COR-L47 (cell line): ENCODE data around the gene SEPSECS.

Experiments
- DNase-seq: peaks from one replicate; lab custom pipeline; 2025; lab: John Stamatoyannopoulos, UW

The SEPSECS gene

DNA sequence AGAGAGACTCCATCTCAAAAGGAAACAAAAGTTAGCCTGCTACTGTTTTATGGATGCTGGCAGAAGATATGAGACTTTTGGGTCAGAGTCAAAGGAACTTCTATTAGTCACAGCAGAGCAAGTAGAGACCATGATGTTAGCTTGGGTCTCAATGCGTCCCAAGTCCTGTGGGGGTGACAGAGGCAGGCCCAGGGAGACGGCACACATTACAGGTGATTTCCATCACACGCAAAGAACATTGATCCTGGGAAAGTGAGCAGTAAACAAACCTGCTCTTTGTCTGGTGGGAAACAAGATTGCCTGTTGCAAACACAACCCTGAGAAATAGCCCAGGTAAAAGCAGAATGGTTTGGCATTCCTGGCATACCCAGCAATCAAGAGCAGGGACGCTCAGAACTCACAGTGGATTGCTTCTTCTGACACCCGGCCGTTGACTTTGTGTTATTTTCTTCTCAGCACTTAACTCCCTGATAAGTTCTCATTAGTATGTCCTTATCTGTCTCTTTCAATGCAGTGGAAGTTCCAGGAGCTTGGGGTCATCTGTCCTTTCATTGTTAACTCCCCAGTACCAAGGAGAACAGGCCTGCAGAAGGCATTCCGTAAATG is 78.3 kb downstream of the SEPSECS start:
- no peak for DNase-seq

DNA sequence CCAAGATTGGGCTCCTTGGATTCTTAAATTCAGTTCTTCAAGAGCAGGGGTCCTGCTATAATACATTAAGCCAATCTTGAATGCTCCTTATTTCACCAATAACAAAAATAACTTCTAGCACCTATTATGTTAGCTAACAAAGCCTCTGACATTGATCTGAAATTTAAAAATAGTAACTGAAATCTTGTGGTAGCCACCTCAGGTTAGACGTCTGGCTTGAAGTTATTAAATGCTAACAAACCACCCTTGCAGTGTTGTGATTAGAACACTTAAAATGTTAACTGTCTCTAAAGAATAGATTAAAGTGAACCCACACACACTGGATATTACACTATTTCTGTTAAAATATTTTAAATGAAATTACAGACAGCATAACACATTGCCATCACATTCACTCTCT is 79.7 kb downstream of the SEPSECS start:
- no peak for DNase-seq

DNA sequence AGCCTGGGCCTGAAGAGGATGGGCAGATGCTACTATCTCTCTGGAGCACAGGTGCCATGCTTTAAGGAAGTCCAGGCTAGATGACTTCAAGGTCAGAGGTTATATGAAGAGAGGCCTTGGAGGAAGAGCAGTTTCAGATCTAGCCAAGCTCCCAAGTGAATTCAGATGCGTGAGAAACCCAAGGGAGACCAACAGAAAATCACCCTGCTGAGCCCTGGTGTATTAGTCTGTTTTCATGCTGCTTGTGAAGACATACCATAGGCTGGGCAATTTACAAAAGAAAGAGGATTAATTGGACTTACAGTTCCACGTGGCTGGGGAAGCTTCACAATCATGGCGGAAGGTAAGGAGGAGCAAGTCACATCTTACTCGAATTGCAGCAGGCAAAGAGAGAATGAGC is 81.7 kb downstream of the SEPSECS start:
- no peak for DNase-seq

DNA sequence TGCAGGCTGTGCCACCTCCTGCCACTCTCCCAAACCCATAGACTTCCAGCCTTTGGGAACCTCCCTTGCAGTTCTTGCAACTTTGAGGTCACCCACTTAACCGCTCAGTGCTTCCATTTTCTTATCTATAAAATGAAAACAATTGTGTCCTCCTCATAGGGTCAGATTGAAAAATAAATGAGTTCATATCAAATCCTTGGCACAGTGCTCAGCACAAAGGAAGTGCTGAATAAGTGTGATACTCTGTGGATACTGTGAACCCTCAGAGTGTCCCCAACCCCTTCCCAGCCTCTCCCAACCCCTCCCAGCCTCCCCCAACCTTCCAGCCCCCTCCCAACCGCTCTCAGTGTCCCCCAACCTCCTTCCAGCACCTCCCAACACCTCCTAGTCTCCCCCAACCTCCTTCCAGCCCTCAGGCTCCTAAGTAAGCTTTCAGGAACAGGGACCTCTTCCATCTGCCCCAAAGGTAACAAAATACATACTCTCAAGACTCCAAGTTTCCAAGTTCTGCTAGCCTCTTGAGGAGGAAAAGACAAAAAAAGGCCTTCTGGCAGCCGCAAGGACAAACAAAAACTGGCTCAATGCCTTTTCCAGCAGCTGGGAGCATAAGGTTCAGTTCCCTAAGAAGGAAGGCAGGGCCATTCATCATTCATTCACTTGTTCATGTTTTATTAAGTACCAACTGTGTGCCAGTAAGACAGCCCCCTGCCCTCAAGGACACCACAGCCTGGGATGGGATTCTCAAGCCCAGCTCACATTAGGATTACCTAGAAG is 83.4 kb downstream of the SEPSECS start:
- DNase-seq: no peak

DNA sequence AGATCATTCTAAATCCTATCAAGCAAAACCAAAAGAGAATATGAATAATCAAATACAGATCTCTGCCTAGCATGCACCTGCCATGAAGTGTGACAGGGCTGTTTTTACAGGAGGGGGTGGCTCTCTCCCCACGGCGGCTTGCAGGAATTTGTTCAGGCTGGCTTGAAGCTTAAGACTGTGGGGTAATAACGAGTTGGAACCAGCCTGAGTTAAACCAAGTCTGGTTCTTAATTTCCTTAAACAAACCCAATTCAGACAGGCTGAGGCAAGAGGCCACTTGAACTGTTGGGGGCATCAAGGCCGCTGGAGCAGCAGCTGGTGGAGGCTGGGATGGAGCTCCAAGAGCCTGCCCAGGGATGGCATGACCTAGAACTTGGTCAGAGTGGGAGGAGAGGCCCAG is 84.4 kb downstream of the SEPSECS start:
- DNase-seq: no peak

DNA sequence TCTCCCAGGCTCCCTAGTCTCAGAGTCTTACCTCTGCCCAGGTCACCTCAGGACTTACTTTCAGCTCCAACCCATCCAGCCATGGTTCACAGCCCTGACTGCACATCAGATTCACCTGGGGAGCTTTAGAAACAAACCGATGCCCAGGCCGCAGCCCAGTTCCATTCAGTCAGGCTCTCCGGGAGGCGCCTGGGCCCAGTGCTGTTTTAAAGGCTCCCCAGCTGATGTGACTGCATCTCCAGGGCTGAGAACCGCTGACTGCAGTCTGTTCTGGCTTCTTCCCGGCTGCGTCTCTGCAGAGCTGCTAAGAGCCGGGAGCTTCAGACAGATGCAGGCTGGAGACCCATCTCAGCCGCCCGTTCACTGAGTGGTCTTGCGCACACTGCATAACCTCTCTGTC is 85.1 kb downstream of the SEPSECS start:
- no peak for DNase-seq

DNA sequence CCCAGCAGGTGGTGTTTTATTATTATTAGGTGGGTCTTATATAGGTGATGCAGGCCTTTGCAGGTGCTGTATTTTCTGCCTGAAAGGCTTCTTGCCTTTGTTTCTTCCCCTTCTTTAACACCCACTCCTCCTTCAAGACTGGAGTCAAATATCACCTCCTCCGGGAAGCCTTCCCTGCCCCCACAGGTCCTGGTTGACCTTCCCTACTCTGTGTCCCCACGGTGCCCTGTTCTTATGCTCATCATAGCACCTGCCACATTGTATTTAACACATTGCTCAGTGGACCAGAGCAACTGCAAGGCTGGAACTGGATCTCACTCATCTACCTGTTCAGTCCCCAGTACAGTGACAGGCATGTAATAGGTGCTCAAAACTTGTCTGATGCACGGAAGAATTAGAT is 89.7 kb downstream of the SEPSECS start:
- no peak for DNase-seq
